Neural cell (in vitro differentiated cells): ENCODE data around the gene SLC24A3. TPM values are rescaled to one million over a fixed set of nuclear protein-coding genes. Genes with fewer than 3 reads are reported as not detected.

Source experiments
- H2AFZ ChIP-seq: fragments of 200-600, 300-800 bp; sonication (generic), shearing (Covaris generic); 2 replicates; pipeline ENCODE4 v1.6.0; 2014; ENCODE audit warnings: low read depth, mild to moderate bottlenecking, antibody characterized with exemption, low read length, moderate library complexity
- H3F3A ChIP-seq: fragments of 200-600 bp; shearing (Covaris generic); 2 replicates; pipeline ENCODE4 v1.6.1; 2016; ENCODE audit warnings: mild to moderate bottlenecking, moderate library complexity, mixed read lengths, antibody characterized with exemption, low read length; ENCODE audit not compliant: insufficient read depth, poor library complexity, severe bottlenecking
- H3K27ac ChIP-seq: fragments of 200-600, 300-800 bp; sonication (generic), shearing (Covaris generic); 2 replicates; pipeline ENCODE4 v1.5.1; 2014; ENCODE audit warnings: mild to moderate bottlenecking, low read length, moderate library complexity
- H3K27me3 ChIP-seq: fragments of 300-800, 200-600 bp; sonication (generic), shearing (Covaris generic); 2 replicates; pipeline ENCODE4 v1.6.0; 2014; ENCODE audit warnings: mild to moderate bottlenecking, low read depth, low read length, moderate library complexity; ENCODE audit not compliant: insufficient read depth
- H3K36me3 ChIP-seq: fragments of 300-800, 200-600 bp; sonication (generic), shearing (Covaris generic); 2 replicates; pipeline ENCODE4 v1.5.1; 2014; ENCODE audit warnings: mild to moderate bottlenecking, antibody characterized with exemption, low read length, moderate library complexity; ENCODE audit not compliant: insufficient read depth
- H3K4me2 ChIP-seq: fragments of 300-800, 200-600 bp; sonication (generic), shearing (Covaris generic); 2 replicates; pipeline ENCODE4 v1.6.0; 2014; ENCODE audit warnings: mild to moderate bottlenecking, low read length
- H3K4me3 ChIP-seq: fragments of 300-800, 200-600 bp; sonication (generic), shearing (Covaris generic); 2 replicates; pipeline ENCODE4 v1.5.1; 2014; ENCODE audit warnings: mild to moderate bottlenecking, low read length, moderate library complexity
- H3K79me2 ChIP-seq: fragments of 200-600 bp; shearing (Covaris generic); replicated peaks from 2 replicates; pipeline ENCODE4 v1.6.0; 2014; ENCODE audit warnings: mild to moderate bottlenecking, low read length, moderate library complexity; ENCODE audit not compliant: insufficient read depth
- H3K9ac ChIP-seq: fragments of 300-800, 200-600 bp; sonication (generic), shearing (Covaris generic); 2 replicates; pipeline ENCODE4 v1.6.1; 2016; ENCODE audit warnings: mild to moderate bottlenecking, low read length, mixed read lengths
- H3K9me2 ChIP-seq: fragments of 200-600 bp; shearing (Covaris generic); 2 replicates; pipeline ENCODE4 v1.6.1; 2016; ENCODE audit warnings: mild to moderate bottlenecking, low read length, mixed read lengths; ENCODE audit not compliant: insufficient read depth
- H3K9me3 ChIP-seq: fragments of 200-600, 300-800 bp; sonication (generic), shearing (Covaris generic); 2 replicates; pipeline ENCODE4 v1.6.1; 2016; ENCODE audit warnings: mild to moderate bottlenecking, mixed run types, low read length, moderate library complexity, mixed read lengths
- H4K20me1 ChIP-seq: fragments of 200-600 bp; shearing (Covaris generic); 2 replicates; pipeline ENCODE4 v1.6.1; 2016; ENCODE audit warnings: mild to moderate bottlenecking, mixed run types; ENCODE audit not compliant: insufficient read depth
- CTCF ChIP-seq: fragments of 450-650 bp; IDR thresholded peaks from 2 replicates; pipeline ENCODE4 v1.5.1; 2014; ENCODE audit warnings: antibody characterized with exemption, mild to moderate bottlenecking, moderate library complexity; ENCODE audit not compliant: poor library complexity, severe bottlenecking
- EP300 ChIP-seq: fragments of 450-650 bp; conservative IDR thresholded peaks from 2 replicates; pipeline ENCODE4 v1.6.1; 2014; ENCODE audit warnings: antibody characterized with exemption, mild to moderate bottlenecking, moderate library complexity; ENCODE audit not compliant: poor library complexity, severe bottlenecking
- EZH2 ChIP-seq: fragments of 200-600, 300-800 bp; shearing (Covaris generic), sonication (generic); IDR thresholded peaks from 2 replicates; pipeline ENCODE4 v1.6.1; 2014; ENCODE audit warnings: antibody characterized with exemption, low read length, borderline replicate concordance, mild to moderate bottlenecking; ENCODE audit not compliant: insufficient read depth, poor library complexity, severe bottlenecking
- MXI1 ChIP-seq: fragments of 450-650 bp; conservative IDR thresholded peaks from 2 replicates; pipeline ENCODE4 v1.6.1; 2014; ENCODE audit warnings: antibody characterized with exemption, mild to moderate bottlenecking; ENCODE audit not compliant: poor library complexity, severe bottlenecking
- POLR2AphosphoS5 ChIP-seq: IDR thresholded peaks from 2 replicates; pipeline ENCODE4 v1.6.1; 2012
- RAD21 ChIP-seq: fragments of 450-650 bp; conservative IDR thresholded peaks from 2 replicates; pipeline ENCODE4 v1.6.1; 2014; ENCODE audit warnings: antibody characterized with exemption, mild to moderate bottlenecking, moderate library complexity
- REST ChIP-seq: IDR thresholded peaks from 2 replicates; pipeline ENCODE4 v1.6.1; 2012; ENCODE audit warnings: borderline replicate concordance
- SMC3 ChIP-seq: fragments of 450-650 bp; conservative IDR thresholded peaks from 2 replicates; pipeline ENCODE4 v1.6.1; 2014; ENCODE audit warnings: antibody characterized with exemption, mild to moderate bottlenecking, moderate library complexity; ENCODE audit not compliant: poor library complexity
- TAF1 ChIP-seq: IDR thresholded peaks from 2 replicates; pipeline ENCODE4 v1.6.1; 2012; ENCODE audit warnings: low read depth
- polyA plus RNA-seq: library from polyadenylated mRNA; depleted of rRNA; stranded (reverse); fragments of >200 nt; gene quantifications from 2 replicates; pipeline ENCODE4 v1.2.3, GENCODE V29; 2014

Gene SLC24A3
- polyA plus RNA-seq, 1 donor from 2014 or later, result 6.5 TPM

- no peak overlapping the region for H3K27ac ChIP-seq
Measured at GRCh38 chr20:19644085-19644484, 431.6 kb downstream of the SLC24A3 start.

GRCh38 chr20:19646963-19647362, 434.5 kb downstream of the SLC24A3 start:
- no peak overlapping the region for H3K4me3 ChIP-seq
- TF ChIP-seq EP300, result no peak
- TF ChIP-seq REST, result no peak
- no peak for TF ChIP-seq CTCF
- no peak for TF ChIP-seq RAD21
- no peak for TF ChIP-seq EZH2
- no peak for TF ChIP-seq TAF1
- no peak for TF ChIP-seq POLR2AphosphoS5

More at GRCh38 chr20:19644085-19644484, 431.6 kb downstream of the SLC24A3 start:
- H3K9me2 ChIP-seq, result no peaks in the 10 kb centered on the region
- H4K20me1 ChIP-seq, result no peaks in the 10 kb centered on the region
- H3K4me3 ChIP-seq, result no peak overlapping the region
- no peak overlapping the region for H3K9ac ChIP-seq
- H2AFZ ChIP-seq, result no peak overlapping the region
- no peaks in the 10 kb centered on the region for H3K79me2 ChIP-seq
- TF ChIP-seq POLR2AphosphoS5, result no peak
- TF ChIP-seq REST, result no peak
- no peak for TF ChIP-seq EZH2
- no peak for TF ChIP-seq EP300
- no peak for TF ChIP-seq CTCF
- no peak for TF ChIP-seq SMC3
- no peak for TF ChIP-seq MXI1
- no peak for TF ChIP-seq TAF1
- no peak for TF ChIP-seq RAD21
- H3F3A ChIP-seq, result no peaks in the 10 kb centered on the region
- H3K27me3 ChIP-seq, result no peaks in the 10 kb centered on the region
- no peaks in the 10 kb centered on the region for H3K36me3 ChIP-seq
- no peak overlapping the region for H3K4me2 ChIP-seq
- H3K9me3 ChIP-seq, result no peaks in the 10 kb centered on the region

More at GRCh38 chr20:19646963-19647362, 434.5 kb downstream of the SLC24A3 start:
- Histone ChIP-seq H3K27ac (no peak overlapping the region), H3K27me3 (no peaks in the 10 kb centered on the region), H3K79me2 (no peaks in the 10 kb centered on the region), H3K9ac (no peak overlapping the region), H3K36me3 (no peaks in the 10 kb centered on the region), H4K20me1 (no peaks in the 10 kb centered on the region), H3K9me3 (no peaks in the 10 kb centered on the region), H2AFZ (no peak overlapping the region), H3K4me2 (no peak overlapping the region), H3F3A (no peaks in the 10 kb centered on the region), H3K9me2 (no peaks in the 10 kb centered on the region)
